ENCODE data around the gene CUBN. TPM values are rescaled to one million over a fixed set of nuclear protein-coding genes. Genes with fewer than 3 reads are reported as not detected.
A peak's percentile ranks its signal among the peaks of the same experiment; 100 is the strongest.

Gene CUBN
- polyA plus RNA-seq, 2 of the 4 experiments (the other 2 are of a cell fraction), result 0.08 to 0.28 TPM

DNA sequence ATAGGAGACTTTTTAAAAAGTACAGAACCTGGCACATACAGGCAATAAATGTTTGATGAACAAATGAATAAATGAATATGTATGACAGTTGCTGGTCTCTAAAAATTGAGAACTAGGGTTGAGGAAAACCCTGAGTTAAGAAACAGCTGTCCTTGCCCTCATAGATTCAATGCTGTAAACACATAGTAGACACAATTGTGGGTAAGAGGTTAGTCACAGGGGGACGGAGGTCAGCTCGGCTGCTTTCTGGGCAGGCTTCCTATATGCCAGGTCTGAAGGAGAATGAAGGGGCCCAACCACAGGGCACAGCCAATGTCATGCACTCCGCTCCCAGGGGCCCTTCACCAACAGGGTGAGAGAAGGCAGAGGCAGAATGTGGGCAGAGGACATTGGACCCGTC lies 169.1 kb downstream of the CUBN start:
- Histone ChIP-seq H3K4me2 (no peak overlapping the region), H3K27ac (no peak overlapping the region), H3K4me3 (no peak overlapping the region), H3K9me3 (no peaks in the 10 kb centered on the region), H3K4me1 (peaks cover 2% of the 10 kb centered on the region; the same call in 2 of the 3 replicates)
- ChIA-PET POLR2A (no interaction called here), CTCF (interaction anchor here (1.0 to 1.5 kb wide), 2 partner anchors 8 to 269 kb away, joined by 3 to 5 read pairs; no protein-coding TSS in a partner anchor)
- ATAC-seq (no peak), DNase-seq (ENCODE audit: low read depth in 1 of 2, low spot score in 1 of 2) (no peak), FAIRE-seq (no peak)
- no peak for TF ChIP-seq CBX8 (IDR thresholded peaks at IDR 0.05)
- TF ChIP-seq MAZ (IDR thresholded peaks at IDR 0.05; ENCODE audit: borderline replicate concordance, low read depth, low read length), result no peak
- TF ChIP-seq FOSB (CRISPR knock-in tag; IDR thresholded peaks at IDR 0.05), result no peak
- TF ChIP-seq RARB (CRISPR knock-in tag; IDR thresholded peaks at IDR 0.05), result no peak
- no peak for TF ChIP-seq ZSCAN20 (CRISPR knock-in tag; IDR thresholded peaks at IDR 0.05)
- TF ChIP-seq HES2 (IDR thresholded peaks at IDR 0.05), result no peak
- TF ChIP-seq TP53 (CRISPR knock-in tag; IDR thresholded peaks at IDR 0.05), result no peak
- no peak for TF ChIP-seq FOSL2 (IDR thresholded peaks at IDR 0.05)
- TF ChIP-seq FOSL2 (CRISPR knock-in tag; IDR thresholded peaks at IDR 0.05), result no peak
- no peak for TF ChIP-seq ESRRA (IDR thresholded peaks at IDR 0.05; ENCODE audit: borderline replicate concordance, low read length)
- no peak for TF ChIP-seq RAD21 (conservative IDR thresholded peaks at IDR 0.05 in 1 of 2, IDR thresholded peaks at IDR 0.05 in 1 of 2)
- TF ChIP-seq POLR2A (IDR thresholded peaks at IDR 0.05; ENCODE audit: low read length), result no peak
- no peak for TF ChIP-seq JUNB (IDR thresholded peaks at IDR 0.05)
- TF ChIP-seq JUN (IDR thresholded peaks at IDR 0.05), result no peak
- TF ChIP-seq, protein P1, sequence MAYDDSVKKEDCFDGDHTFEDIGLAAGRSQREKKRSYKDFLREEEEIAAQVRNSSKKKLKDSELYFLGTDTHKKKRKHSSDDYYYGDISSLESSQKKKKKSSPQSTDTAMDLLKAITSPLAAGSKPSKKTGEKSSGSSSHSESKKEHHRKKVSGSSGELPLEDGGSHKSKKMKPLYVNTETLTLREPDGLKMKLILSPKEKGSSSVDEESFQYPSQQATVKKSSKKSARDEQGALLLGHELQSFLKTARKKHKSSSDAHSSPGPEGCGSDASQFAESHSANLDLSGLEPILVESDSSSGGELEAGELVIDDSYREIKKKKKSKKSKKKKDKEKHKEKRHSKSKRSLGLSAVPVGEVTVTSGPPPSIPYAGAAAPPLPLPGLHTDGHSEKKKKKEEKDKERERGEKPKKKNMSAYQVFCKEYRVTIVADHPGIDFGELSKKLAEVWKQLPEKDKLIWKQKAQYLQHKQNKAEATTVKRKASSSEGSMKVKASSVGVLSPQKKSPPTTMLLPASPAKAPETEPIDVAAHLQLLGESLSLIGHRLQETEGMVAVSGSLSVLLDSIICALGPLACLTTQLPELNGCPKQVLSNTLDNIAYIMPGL (CRISPR knock-in tag; IDR thresholded peaks at IDR 0.05; ENCODE audit: borderline replicate concordance), result no peak
- TF ChIP-seq KDM5A (IDR thresholded peaks at IDR 0.05), result no peak
- TF ChIP-seq ZNF302 (CRISPR knock-in tag; IDR thresholded peaks at IDR 0.05), result no peak
- WGBS (ENCODE audit: missing lambda C conversion rate), result 75% methylated on average over 4 of the region's 4 CpGs

- POLR2A ChIA-PET, result no interaction called here
- whole genome bisulfite sequencing (ENCODE audit: missing lambda C conversion rate), result 11% methylated on average over 2 of the region's 2 CpGs
- Histone ChIP-seq H3K4me1 (no peaks in the 10 kb centered on the region), H3K27ac (no peak overlapping the region), H3K4me2 (no peak overlapping the region), H3K4me3 (no peak overlapping the region), H3K9me3 (no peaks in the 10 kb centered on the region)
- ATAC-seq (no peak), FAIRE-seq (no peak), DNase-seq (ENCODE audit: low read depth in 1 of 2, low spot score in 1 of 2) (no peak)
- TF ChIP-seq MAFK (IDR thresholded peaks at IDR 0.05; ENCODE audit: partially characterized antibody) (peak; percentile 80), RFX5 (IDR thresholded peaks at IDR 0.05) (no peak)
- CTCF ChIA-PET, result no interaction called here
Observed at GRCh38 chr10:16957038-16957437, 172.6 kb downstream of the CUBN start.

GRCh38 chr10:16954280-16955030 lies 175.2 kb downstream of the CUBN start:
- 66% methylated on average over 13 of the region's 13 CpGs for WGBS (ENCODE audit: missing lambda C conversion rate)
- TF ChIP-seq RNF2 (IDR thresholded peaks at IDR 0.05; ENCODE audit: borderline replicate concordance, low read depth), result no peak
- TF ChIP-seq MYC (IDR thresholded peaks at IDR 0.05; ENCODE audit: borderline replicate concordance, low read length), result no peak
- no peak for TF ChIP-seq POLR2A (IDR thresholded peaks at IDR 0.05; ENCODE audit: low read length)
- no peak for DNase-seq (ENCODE audit: low read depth in 1 of 2, low spot score in 1 of 2)
- ChIA-PET CTCF (no interaction called here), POLR2A (no interaction called here)
- H3K4me2 ChIP-seq, result no peak overlapping the region
- no peak overlapping the region for H3K27ac ChIP-seq
- no peaks in the 10 kb centered on the region for H3K9me3 ChIP-seq
- no peak for FAIRE-seq
- ATAC-seq, result no peak
- no peaks in the 10 kb centered on the region for H3K4me1 ChIP-seq
- no peak overlapping the region for H3K4me3 ChIP-seq
